Stimulated activated CD8-positive, alpha-beta memory T cell treated with anti-CD3 and anti-CD28 coated beads, Interleukin-7, amount 100 ng/mL, for 48 hours (primary cell): ENCODE results near the gene RNF166.

Source experiments
- DNase-seq, 2 donors: peaks; one replicate each; pipeline ENCODE4 v3.0.0-alpha.2; 2020; ENCODE audit warnings: low read depth in 1 of 2; ENCODE audit errors: extremely low read depth in 1 of 2

The RNF166 gene

GRCh38 chr16:88725609-88726407 is 19.6 kb upstream of the RNF166 start:
- no peak for DNase-seq

GRCh38 chr16:88724855-88725555 is 18.8 kb upstream of the RNF166 start:
- DNase-seq: no peak

DNA sequence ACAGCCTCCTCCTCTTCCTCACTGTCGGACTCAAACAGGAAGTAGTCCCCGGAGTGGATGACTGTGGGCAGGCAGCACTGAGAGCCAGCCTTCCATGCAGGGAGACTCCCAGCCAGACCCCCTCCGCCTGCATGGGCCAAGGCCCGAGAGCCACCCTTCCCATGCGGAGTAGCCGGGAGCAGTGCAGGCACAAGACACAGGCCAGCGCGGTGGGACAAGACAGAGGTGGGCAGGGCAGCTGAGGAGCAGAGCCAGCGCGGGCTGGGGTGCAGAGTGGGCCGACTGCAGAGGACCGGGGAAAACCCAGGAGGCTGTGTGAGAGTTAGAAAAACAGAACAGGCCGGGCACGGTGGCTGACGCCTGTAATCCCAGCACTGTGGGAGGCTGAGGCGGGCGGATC is 17.7 kb upstream of the RNF166 start:
- DNase-seq: no peak

DNA sequence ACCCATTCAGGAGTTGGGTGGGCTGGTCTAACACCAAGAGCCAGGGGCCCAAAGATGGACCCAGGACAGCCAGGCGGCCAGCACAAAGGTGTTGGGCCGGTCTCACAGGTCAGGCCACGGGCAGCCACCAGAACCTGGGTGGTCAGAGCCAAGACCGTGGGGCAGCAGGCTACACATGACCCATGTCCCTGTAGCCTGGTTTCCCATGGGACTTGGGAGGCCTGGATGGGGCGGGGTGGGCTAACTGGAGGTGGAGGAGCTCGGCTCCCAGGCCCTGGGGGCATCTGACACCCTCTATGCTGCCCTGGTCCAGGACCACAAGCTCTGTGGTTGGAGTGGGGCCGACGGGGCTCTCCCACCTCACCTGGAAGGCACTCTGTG is 17.3 kb upstream of the RNF166 start:
- DNase-seq: no peak

DNA sequence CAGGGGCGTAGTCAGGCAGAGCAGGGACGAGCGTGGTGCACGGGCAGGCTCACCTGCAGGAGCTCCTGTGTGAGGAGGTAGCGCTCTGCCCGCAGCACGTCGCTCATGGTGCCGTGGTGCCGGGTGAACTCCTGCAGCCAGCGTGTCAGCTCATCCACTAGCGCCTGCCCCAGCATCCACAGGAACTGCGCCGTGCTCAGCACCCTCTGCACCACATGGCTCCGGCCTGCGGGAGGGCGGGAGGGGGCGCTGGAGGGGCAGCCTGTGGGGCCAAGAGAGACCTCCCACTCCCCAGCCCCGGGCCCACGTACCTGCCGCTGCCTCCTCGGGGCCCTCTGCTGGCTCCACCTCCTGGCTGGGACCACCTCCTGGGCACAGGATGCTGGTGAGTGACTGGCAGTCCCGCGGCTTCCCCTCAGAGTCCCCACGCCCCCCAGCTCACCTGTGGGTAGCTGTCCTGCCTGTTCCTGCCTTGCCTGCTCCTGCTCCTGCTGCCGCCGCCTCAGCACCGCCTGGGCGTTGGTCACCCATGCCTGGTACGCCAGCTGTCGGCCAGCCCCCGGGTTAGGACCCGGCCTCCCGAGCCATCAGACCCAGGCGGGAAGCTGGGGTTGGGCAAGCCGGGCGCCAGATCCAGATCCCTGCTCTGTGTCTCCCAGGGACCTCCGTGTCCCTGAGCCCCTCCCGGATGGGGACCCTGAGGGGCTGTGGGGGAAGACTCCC is 16.7 kb upstream of the RNF166 start:
- no peak for DNase-seq

DNA sequence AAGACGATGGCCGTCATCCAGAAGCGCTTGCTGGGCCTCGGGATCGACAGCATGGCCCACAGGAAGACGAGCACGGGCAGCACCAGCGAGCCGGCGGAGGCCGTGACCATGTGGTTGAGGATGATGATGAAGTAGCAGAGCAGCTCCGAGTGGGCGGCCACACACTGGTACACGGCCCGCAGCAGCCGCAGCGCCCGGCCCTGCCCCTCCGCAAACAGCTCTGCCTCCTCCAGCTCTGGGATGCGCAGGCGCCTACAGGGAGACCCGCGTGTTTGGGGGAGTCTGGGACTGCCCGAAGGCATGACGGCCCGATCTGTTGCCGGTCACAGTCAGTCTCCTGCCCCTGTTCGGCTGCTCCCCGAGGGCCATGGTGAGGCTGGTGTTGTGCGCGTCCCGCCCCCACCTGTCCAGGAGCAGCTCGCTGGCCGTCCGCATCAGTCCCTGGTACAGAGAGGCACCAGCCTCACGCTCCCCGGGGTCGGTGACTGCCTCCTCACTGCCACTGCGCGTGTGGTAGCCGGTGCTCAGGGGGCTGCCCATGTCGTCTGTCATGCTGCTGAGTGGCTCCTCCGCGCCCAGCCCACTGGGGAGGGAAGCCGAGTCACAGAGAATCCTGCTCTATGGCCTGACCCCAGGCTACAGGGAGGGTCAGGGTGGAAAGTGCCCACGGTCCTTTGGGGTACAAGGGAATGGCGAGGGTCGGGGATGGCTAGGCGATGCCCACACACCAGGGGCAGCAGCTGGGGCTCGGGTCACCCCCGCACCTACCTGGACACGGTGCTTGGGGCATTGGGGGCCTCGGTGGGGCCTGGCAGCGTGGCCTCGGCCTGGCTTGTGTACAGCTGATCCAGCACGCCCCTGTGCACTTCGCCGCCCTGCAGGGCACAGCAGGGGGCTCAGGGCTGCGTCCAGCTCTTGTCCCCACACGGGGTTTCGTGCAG is 15.9 kb upstream of the RNF166 start:
- no peak for DNase-seq

- no peak for DNase-seq
These were observed 15.0 kb upstream of the RNF166 start for GRCh38 chr16:88721236-88721635.

- no peak for DNase-seq
These were observed 14.3 kb upstream of the RNF166 start for GRCh38 chr16:88720396-88720970.

DNA sequence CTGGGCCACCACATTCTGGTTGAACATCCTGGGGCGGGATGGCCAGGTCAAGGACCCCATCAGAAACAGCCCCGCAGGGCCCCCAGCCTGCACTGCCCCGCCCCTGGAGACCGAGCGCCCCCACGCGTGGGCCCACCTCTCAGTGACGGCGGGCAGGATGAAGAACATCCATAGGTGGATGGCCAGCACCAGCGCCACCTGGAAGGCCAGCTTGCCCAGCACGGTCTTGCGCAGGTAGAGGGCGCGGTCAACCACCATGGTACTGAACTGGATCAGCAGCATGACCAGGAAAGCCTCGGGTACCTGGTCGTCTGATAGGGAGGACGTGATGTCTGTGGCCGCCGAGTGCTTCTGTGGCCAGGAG is 13.7 kb upstream of the RNF166 start:
- DNase-seq: no peak

- no peak for DNase-seq
These were observed 13.2 kb upstream of the RNF166 start for GRCh38 chr16:88719267-88719932.

- DNase-seq: no peak
These were observed 12.0 kb upstream of the RNF166 start for GRCh38 chr16:88718178-88718577.

GRCh38 chr16:88716601-88717001 is 10.4 kb upstream of the RNF166 start:
- DNase-seq: no peak

GRCh38 chr16:88716201-88716600 is 10.0 kb upstream of the RNF166 start:
- no peak for DNase-seq

DNA sequence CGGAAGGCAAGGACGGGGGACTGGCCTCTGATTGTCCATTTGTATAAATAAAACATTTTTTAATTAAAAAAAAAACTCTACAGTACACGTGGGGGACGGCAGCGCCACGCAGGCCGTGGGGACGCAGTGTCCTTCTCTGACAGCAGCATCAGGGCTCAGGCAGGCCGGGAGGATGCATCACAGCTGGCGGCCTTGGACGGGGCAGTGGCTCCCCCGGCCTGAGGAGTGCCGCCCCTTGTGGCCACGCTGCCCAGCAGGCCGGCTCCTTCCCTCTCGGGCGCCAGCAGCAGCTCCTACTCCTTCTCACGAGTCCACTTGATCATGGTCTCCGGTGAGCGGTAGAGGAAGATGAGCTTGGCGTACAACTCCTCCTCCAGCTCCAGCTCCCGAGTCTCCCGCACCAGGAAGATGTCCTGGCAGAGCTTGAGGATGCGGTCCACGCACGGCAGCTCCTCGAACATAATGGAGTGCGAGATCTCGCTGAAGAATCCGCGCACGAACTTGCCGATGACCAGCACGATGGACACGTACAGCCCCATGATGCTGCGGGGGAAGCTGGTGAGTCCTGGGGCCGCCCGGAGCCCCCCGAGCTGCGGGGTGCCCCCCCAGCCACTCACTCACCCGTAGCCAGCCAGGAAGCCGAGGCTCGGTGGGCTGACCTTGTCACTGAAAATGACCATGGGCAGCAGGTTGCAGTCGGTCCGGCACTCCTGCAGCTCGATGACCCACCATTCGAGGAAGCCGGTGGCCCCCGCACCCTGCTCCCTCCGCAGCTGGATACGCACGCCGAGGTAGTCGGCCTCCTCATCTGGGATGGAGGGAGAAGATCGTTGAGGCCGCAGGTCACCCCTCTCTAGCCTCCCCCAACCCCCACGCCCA is 9.3 kb upstream of the RNF166 start:
- DNase-seq: no peak

DNA sequence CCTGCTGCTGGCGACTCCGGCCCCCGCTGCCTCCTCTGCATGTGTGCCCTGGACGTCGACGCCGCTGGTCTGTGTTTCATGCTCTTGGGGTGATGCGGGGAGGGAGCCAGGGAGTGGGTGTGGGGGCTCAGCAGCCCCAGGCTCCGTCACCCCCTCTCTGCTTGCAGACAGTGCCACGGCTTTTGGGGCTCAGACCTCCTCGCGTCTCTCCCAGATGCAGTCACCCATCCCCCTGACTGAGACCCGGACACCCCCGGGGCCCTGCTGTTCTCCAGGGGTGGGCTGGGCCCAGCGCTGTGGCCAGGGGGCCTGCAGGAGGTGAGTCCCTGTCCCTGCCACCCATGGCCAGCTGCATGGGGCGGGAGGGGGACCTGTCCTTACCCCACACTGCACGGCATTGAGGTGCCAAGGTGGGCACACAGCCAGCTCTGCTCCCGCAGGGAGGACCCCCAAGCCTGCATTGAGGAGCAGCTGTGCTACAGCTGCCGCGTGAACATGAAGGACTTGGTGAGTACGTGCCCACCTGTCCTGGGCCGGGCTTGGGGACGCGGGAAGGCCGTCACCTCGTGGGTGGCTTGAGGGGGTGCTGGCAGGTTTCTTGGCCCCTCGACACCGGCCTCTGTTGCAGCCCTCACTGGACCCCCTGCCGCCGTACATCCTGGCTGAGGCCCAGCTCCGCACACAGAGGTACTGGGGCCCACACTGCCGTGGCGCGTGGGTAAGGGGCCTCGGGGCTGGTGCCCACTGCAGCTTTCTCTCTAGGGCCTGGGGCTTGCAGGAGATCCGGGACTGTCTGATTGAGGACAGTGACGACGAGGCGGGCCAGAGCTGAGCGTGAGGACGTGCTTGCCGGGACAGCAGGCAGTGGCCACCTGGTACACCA is 8.5 kb upstream of the RNF166 start:
- no peak for DNase-seq

DNA sequence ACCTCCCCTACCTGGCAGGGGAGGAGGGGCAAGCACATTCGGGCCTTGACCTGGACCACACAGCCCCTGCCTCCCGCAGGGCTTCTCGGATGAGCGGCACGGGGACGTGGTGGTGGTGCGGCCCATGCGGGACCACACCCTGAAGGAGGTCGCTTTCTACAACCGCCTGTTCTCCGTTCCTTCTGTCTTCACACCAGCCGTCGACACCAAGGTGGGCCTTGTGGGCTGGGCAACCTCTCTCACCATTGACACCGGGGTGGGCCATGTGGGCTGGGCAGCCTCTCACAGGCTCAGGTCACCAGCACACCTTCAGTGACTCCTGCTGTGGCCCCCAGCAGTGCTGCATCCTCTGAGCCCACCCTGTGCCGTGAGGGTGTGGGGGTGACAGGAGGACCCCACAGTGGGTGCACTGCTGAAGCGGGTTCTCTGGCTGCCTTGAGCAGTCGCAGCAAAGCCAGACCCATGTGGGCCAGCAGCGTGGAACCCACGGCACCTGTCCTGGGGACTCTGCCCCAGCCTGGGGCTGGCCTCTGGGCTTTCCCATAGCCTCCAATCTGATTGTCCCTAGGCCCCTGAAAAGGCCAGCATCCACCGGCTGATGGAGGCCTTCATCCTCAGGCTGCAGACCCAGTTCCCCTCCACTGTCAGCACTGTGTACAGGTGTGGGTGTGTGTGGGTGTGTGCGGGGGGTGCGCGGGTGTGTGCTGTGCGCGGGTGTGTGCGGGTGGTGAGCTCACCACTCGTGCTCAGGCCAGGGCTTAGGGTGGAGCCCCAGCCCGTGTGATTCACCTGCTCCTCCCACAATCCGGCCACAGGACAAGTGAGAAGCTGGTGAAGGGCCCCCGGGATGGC is 7.6 kb upstream of the RNF166 start:
- no peak for DNase-seq

DNA sequence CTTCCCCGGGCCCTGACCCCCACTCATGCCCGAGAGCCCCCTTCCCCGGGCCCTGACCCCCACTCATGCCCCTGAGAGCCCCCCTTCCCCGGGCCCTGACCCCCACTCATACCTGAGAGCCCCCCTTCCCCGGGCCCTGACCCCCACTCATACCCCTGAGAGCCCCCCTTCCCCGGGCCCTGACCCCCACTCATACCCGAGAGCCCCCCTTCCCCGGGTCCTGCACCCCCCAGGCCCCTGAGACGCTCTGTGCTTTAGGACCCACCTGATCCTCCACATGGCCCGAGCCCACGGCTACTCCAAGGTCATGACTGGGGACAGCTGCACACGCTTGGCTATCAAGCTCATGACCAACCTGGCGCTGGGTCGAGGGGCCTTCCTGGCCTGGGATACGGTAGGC is 6.8 kb upstream of the RNF166 start:
- DNase-seq: no peak
